ENCODE results near the gene ATP6V0E2.

Gene ATP6V0E2

DNA sequence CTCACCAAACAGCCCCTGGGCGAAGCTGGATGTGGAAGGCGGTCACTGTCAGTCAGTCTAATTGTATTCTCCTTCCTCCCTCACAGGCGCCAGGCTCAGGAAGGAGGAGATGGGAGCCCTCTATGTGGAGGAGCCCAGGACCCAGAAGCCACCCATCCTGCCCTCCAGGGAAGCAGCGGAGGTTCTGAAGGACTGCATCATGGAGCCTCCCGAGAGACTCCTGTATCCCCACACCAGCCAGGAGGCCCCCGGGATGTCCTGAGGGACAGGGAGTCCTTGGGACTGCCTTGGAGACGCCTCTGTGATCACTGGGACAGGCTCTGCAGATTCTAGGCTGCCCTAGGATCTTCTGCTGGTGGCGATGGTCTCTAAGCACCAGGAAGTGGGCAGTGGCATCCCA is 9.7 kb upstream of the ATP6V0E2 start:
- no peak for DNase-seq (ENCODE audit: low spot score)

DNA sequence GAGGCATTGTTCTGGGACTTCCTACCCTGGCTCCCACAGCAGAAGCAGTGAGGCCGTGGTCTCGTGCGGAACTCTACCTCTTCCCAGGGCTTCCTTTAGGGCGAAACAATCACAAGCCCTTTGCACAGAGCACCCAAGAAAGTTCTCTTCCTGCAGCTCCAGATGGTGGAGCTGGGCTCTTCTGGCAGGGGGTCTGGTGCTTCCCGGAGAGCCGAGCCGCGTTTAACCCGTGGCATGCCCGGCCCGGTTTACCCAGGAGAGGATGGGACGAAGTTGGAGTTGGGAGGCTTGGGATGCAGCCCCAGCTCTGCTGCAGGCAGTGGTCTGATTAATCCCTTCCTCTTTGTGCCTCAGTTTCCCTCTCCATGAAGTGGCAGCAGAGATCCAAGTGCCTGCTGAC is 9.0 kb upstream of the ATP6V0E2 start:
- DNase-seq (ENCODE audit: low spot score), result no peak

DNA sequence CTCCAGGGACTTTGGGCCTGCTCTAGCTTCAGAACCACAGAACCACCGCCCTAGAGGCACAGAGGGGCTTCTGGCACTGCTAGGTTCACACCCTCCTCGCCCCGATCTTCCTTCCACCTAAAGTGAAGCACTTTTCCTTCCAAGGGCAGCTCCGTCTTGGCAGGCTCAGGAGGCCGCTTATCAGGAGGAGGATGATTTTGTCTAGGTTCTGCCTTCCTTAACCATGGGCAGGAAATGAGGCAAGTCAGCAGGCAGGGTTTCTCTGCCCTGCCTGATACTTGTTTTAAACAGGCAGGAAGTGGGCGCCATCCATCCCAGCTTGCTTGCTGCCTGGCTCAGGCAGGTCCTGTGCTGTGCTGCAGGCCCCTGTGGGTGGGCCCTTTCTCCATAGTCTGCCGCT is 8.3 kb upstream of the ATP6V0E2 start:
- no peak for DNase-seq (ENCODE audit: low spot score)

- DNase-seq (ENCODE audit: low spot score), result no peak
Measured at GRCh38 chr7:149866139-149866778, 7.5 kb upstream of the ATP6V0E2 start.

DNA sequence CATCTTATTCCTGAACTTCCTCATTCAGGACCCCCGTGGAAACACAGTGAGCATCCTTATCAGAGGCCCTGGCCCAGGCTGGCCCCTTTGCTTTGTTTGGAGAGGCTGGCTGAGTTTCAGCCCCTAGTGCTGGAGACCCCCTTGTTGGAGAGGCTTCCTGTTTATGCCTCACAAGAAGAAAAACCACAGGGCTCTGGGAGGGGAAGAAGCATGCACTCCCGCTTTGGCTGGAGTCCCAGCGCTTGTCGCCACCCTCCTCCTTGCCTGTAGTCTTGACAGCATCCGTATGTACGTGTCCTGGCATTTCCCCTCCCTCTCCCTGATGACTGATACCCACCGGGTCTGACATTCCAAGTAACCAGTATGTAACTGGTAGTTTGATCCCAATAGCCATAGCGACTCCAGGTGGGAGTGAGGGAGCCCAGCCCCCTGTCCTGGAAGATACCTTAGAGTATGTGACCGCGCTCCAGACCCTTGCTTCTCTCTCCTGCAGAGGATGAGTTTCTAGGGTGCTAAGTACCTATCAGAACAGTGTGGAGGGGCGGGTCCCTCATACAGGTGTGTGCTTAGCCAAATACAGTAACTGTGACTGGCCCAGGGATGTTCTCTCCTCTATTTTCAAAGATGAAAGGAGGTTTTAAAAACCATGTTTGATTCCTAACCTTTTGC is 6.9 kb upstream of the ATP6V0E2 start:
- DNase-seq (ENCODE audit: low spot score), result no peak

- DNase-seq (ENCODE audit: low spot score), result no peak
Measured at GRCh38 chr7:149867762-149868622, 5.8 kb upstream of the ATP6V0E2 start.

DNA sequence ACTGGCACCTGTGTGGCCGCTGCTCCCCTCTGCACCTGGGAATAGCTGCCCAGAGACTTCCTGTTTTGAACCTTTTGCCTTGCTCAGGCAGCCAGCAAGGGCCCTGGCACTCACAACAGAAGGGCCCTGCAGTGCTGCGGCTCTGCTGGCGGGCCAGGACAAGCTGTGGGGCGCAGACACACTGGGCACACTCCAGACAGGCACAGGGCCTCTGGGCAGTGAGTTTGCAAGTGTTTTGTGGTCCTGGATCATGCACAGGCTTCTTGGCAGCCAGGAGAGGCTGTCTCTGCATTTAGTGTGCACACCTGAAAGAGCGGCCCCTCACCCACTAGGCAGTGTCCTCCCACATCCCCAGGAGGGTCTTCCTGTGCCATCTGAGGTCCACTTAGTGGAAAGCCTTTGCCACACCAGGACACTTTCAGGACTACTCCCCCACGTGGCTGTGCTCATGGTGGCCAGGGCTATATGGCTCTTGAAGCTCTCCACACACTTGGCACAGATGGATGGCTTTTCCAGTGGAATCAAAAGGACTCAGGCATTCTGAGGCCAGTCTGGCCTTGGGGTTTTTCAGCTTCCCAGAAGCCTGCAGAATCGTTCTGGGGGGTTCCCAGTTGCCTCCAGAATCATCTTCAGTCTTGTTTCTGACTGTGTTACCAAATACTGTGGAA is 5.0 kb upstream of the ATP6V0E2 start:
- no peak for DNase-seq (ENCODE audit: low spot score)

GRCh38 chr7:149869291-149869650 is 4.5 kb upstream of the ATP6V0E2 start:
- no peak for DNase-seq (ENCODE audit: low spot score)

DNA sequence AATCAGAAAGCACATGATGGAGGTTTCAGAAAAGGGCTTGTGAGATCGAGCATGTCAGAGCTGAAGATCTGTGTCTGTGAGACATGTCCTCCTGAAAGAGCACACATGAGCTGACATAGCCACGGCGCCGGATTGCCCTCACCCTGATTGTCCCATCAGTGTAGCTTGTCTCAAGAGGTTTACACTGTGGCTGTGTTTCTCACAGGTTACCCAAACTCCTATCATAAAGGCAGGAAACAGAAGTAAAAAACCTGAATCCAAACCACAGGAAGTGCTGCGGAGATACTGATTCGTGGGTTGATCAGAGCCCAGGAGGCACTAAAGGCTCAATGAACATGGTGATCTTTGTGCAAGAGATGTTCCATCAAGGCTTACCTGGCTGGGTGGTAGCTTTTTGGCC is 3.9 kb upstream of the ATP6V0E2 start:
- DNase-seq (ENCODE audit: low spot score), result no peak

DNA sequence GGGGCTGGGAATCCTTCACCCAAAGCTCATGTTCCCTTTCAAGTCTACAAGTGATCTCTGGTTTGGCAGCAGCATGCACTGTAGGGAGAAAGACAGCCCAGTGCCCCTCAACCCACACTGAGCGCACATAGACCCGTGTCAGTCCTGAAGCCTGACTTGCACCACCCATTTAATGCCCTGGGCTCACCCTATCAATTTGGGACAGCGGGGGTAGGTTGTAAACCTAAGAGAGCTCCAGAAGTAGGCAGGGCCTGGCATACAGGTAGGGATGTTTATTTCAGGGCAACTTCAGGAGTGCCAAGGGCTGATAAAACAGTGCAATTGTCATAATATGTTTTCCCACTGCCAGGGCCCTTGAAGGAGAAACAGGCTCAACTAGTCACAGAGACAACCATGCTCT is 3.5 kb upstream of the ATP6V0E2 start:
- no peak for DNase-seq (ENCODE audit: low spot score)

DNA sequence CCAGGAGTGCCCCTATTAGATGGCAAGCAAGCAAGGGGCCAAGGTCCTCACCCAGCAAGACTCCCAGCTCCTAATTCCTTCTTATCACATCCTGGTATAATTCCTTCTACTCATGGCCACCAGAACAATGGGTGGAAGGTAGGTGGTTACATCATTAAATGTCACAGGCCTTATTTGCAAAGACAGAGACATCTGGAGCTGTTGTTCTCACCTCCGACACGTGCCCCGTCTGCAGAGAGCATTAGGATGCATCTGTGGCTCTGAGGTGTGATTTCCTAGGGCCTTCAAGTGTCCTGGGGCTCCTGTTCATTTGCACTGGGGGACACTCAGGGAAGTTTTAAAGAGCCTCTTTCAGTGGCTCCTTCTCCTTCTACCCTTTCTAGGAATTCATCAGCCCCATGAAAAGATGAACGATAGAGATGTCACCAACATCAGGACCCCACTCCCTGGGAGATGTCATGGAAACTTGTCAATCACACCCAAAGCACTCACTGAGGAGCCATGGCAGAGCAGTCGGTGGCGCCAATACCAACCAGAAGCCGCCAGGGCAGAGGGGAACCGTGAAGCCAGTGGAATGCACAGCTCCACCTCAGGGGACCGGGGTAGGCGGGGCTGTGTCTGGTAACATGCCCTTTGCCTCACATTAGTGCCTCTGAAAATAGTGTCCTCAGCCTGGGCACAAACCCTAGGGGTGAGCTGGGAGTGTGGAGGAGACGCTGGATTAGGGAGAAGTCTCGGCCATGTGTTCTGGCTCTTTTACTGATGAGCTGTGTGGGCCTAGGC is 2.9 kb upstream of the ATP6V0E2 start:
- no peak for DNase-seq (ENCODE audit: low spot score)

GRCh38 chr7:149871576-149871975 is 2.2 kb upstream of the ATP6V0E2 start:
- DNase-seq (ENCODE audit: low spot score), result no peak

DNA sequence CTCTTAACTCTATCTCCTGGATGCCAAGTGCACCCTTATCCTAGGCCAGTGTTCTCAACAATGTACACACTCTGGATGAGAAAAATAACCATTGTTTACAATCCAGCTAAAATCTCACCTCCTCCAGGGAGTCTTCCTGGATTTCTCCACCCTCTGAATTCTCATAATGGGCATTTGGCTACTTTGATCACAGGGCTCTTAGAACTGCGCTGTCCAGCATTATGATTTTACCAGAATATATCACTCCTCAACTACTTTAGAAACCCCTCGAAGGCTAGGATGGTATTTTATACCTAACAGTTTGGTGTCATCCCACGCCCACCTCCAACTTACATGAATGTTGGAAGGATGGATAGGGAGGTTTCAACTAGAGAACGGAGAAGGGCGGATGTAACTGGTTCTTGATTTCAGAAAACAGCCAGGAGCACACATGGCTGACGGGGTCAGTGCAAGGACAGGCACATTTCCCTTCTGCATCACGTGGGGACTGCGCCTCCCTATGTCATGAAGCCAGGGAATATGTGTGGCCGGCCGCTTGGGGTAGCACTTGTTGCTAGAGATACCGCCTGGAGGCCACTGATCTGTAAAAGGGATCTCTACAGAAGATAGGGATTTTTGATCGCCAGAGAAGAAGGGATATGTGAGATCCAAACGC is 1.2 kb upstream of the ATP6V0E2 start:
- peak; percentile 83 for DNase-seq (ENCODE audit: low spot score)

DNA sequence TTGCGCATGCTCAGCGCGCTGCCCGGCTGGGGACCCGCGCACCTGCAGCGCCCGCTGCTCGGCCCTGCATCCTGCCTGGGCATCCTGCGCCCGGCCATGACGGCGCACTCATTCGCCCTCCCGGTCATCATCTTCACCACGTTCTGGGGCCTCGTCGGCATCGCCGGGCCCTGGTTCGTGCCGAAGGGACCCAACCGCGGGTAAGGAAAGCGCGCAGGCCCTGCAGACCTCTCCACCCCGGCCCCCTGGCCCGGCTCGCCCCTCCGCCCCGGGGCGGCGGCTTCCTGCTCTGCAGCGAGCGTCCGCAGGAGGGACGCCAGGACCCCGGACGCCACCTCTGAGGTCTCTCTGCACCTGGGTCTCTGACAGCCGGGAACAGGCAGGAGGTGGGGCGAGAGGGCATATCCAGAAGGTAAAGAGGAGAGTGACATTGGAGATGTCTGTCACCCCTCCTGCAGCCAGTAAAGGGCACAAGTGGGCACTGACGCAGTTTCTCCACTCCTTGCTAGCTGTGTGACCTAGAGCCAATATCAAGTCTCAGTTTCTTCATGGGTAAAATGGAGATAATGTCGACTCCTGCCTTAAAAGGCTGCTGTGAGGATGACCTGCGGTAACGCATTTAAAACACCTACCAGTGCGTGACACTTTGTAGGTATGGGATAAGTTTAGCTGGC is 338 bp downstream of the ATP6V0E2 start:
- DNase-seq (ENCODE audit: low spot score), result no peak

DNA sequence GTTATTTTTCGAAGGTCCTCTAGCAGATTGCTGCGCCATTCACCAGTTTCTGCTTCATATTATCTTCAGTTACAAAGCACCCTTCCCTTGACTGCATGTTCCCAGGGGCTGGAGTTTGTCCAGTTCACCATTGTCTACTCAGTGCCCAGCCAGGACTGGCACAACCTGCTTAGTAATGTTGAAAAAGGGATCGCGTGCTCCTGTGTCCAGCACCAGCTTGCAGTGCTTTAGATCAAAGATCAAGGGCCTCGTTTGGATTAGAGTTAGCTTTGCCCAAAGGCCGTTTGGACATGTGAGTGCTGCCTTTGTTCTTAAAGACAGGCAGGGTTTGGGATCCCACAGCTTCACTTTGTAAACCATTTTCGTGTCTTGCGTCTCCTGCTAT is 867 bp downstream of the ATP6V0E2 start:
- no peak for DNase-seq (ENCODE audit: low spot score)

DNA sequence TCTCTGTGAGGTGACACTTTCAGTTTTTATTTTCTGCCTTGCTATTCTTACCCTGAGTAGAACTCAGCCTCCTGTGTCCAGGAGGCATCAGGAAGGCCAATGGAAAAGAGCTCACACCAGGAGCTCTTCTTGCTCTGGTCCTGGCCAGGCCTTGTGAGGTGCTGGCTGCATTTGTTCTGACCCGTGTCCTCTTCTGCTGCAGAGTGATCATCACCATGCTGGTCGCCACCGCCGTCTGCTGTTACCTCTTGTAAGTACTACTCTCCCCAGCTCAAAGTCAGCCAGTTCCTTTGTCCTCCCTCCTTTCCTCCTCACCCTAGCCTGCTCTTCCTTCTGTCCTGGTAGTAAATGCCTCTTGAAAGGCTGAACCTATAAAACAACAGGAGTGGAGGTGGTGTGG is 1.6 kb downstream of the ATP6V0E2 start:
- no peak for DNase-seq (ENCODE audit: low spot score)

DNA sequence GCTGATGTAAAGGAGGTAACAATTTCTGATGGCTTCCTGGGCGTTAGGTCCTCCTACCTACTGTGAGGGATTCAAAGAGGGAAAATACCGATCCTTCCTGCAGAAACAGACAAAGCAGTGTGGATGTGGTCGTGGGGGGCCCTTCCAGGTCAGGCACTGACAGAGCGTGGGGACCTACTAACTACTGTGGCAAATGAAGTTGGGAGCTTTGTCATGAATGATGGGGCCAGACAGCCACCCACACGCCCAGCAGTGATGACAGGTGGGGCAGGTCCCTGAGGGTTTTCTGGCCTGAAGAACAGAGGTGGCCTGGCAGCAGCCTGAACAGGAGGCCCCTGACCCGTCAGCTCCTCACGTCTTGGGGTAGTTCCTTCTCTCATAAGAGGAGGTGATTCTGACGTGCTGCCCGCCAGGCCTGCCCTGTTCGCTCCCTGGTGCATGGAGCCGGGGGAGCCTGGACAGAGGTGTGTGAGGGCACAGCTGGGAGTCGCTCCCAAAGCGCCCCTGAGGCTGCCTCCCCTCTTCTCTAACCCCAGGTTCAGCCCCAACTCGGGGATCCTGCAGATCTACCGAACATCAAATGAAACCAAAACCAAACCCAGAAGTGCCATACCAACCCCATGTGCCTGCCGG is 4.2 kb downstream of the ATP6V0E2 start:
- DNase-seq (ENCODE audit: low spot score), result no peak

DNA sequence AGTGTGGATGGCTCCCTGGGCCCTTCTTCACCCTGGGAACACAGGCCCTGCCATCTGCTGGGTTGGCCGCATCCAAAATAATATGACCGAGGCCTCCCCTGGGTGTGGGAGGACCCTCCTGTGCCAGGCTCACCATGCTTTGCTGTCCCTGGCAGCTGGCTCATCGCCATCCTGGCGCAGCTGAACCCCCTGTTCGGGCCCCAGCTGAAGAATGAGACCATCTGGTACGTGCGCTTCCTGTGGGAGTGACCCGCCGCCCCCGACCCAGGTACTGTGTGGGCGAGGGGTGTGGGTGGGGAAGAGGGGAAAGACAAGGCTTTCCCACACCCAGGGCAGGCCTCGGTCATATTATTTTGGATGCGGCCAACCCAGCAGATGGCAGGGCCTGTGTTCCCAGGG is 4.8 kb downstream of the ATP6V0E2 start:
- no peak for DNase-seq (ENCODE audit: low spot score)

DNA sequence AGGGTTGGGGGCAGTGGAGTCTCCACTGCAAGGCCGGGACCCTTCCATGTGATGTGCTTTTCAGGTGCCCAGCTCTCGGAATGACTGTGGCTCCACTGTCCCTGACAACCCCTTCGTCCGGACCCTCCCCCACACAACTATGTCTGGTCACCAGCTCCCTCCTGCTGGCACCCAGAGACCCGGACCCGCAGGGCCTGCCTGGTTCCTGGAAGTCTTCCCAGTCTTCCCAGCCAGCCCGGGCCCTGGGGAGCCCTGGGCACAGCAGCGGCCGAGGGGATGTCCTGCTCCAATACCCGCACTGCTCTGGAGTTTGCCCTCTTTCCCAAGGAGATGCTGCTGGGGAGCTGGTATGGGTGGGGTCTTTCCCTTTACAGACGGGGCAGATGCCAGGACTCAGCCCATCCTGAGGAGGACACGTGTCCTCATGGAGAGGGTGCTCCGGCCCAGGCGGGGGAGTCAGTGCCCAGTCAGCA is 5.5 kb downstream of the ATP6V0E2 start:
- no peak for DNase-seq (ENCODE audit: low spot score)

Measured in kidney tubule cell (primary cell).